ENCODE data around the gene ATRX.
"Not testable (repeated sequence)": the region's sequence is repeated elsewhere in the genome, so short reads cannot be mapped to it uniquely, and the experiment has no call there.

ATRX gene

GRCh38 chrX:77731821-77732419 is 54.1 kb downstream of the ATRX start:
- DNase-seq (ENCODE audit: low read depth in 3 of 3): no peak

- DNase-seq (ENCODE audit: low read depth in 3 of 3): not testable (repeated sequence)
Observed at GRCh38 chrX:77726095-77726494, 59.9 kb downstream of the ATRX start.

- no peak for DNase-seq (ENCODE audit: low read depth in 3 of 3)
Observed at GRCh38 chrX:77723681-77724080, 62.3 kb downstream of the ATRX start.

GRCh38 chrX:77719388-77719787 is 66.6 kb downstream of the ATRX start:
- DNase-seq (ENCODE audit: low read depth in 3 of 3): no peak

GRCh38 chrX:77704881-77705280 is 81.1 kb downstream of the ATRX start:
- no peak for DNase-seq (ENCODE audit: low read depth in 3 of 3)

GRCh38 chrX:77698242-77698641 is 87.8 kb downstream of the ATRX start:
- no peak for DNase-seq (ENCODE audit: low read depth in 3 of 3)

- DNase-seq (ENCODE audit: low read depth in 3 of 3): no peak
Observed at GRCh38 chrX:77694491-77694890, 91.5 kb downstream of the ATRX start.

- DNase-seq (ENCODE audit: low read depth in 3 of 3): no peak
Observed at GRCh38 chrX:77693594-77693993, 92.4 kb downstream of the ATRX start.

- no peak for DNase-seq (ENCODE audit: low read depth in 3 of 3)
Observed at GRCh38 chrX:77691916-77692315, 94.1 kb downstream of the ATRX start.

- no peak for DNase-seq (ENCODE audit: low read depth in 3 of 3)
Observed at GRCh38 chrX:77689376-77689775, 96.6 kb downstream of the ATRX start.

GRCh38 chrX:77685683-77686082 is 100.3 kb downstream of the ATRX start:
- not testable (repeated sequence) for DNase-seq (ENCODE audit: low read depth in 3 of 3)

- no peak for DNase-seq (ENCODE audit: low read depth in 3 of 3)
Observed at GRCh38 chrX:77679144-77679543, 106.9 kb downstream of the ATRX start.

GRCh38 chrX:77675986-77676385 is 110.0 kb downstream of the ATRX start:
- no peak for DNase-seq (ENCODE audit: low read depth in 3 of 3)

GRCh38 chrX:77668391-77669237 is 117.4 kb downstream of the ATRX start:
- DNase-seq (ENCODE audit: low read depth in 3 of 3): no peak

GRCh38 chrX:77658886-77659285 is 127.1 kb downstream of the ATRX start:
- DNase-seq (ENCODE audit: low read depth in 3 of 3): no peak

- DNase-seq (ENCODE audit: low read depth in 3 of 3): no peak
Observed at GRCh38 chrX:77652095-77652494, 133.9 kb downstream of the ATRX start.

GRCh38 chrX:77640702-77641101 is 145.3 kb downstream of the ATRX start:
- DNase-seq (ENCODE audit: low read depth in 3 of 3): no peak

GRCh38 chrX:77639820-77640219 is 146.2 kb downstream of the ATRX start:
- no peak for DNase-seq (ENCODE audit: low read depth in 3 of 3)

- DNase-seq (ENCODE audit: low read depth in 3 of 3): no peak
Observed at GRCh38 chrX:77638397-77638796, 147.6 kb downstream of the ATRX start.

- no peak for DNase-seq (ENCODE audit: low read depth in 3 of 3)
Observed at GRCh38 chrX:77635373-77635772, 150.6 kb downstream of the ATRX start.

GRCh38 chrX:77628294-77629025 is 157.6 kb downstream of the ATRX start:
- no peak for DNase-seq (ENCODE audit: low read depth in 3 of 3)

- DNase-seq (ENCODE audit: low read depth in 3 of 3): no peak
Observed at GRCh38 chrX:77622672-77623071, 163.3 kb downstream of the ATRX start.

GRCh38 chrX:77622233-77622632 is 163.8 kb downstream of the ATRX start:
- DNase-seq (ENCODE audit: low read depth in 3 of 3): no peak
